ENCODE measurements around the gene STRIP2.
"Not testable (repeated sequence)": the region's sequence is repeated elsewhere in the genome, so short reads cannot be mapped to it uniquely, and the experiment has no call there.

Gene STRIP2

GRCh38 chr7:129468087-129468486 lies 33.9 kb downstream of the STRIP2 start:
- in situ Hi-C loops (cut with HindIII; ENCODE audit: low pct_ligation_motif_present, low sequenced_read_pairs), result no loop called here
- Histone ChIP-seq H3K27ac (no peak overlapping the region), H3K4me3 (ENCODE audit: low read depth, low read length) (no peak overlapping the region), H3K36me3 (replicated peaks) (no peaks in the 10 kb centered on the region), H3K27me3 (replicated peaks) (no peaks in the 10 kb centered on the region)
- peak; percentile 23 for DNase-seq
- no peak for TF ChIP-seq CTCF (IDR thresholded peaks at IDR 0.05; ENCODE audit: low read depth, low read length, missing control alignments)

- no peaks in the 10 kb centered on the region for H3K27me3 ChIP-seq (replicated peaks)
- H3K27ac ChIP-seq, result no peak overlapping the region
- H3K4me3 ChIP-seq (ENCODE audit: low read depth, low read length), result no peak overlapping the region
- H3K36me3 ChIP-seq (replicated peaks), result no peaks in the 10 kb centered on the region
- no peak for TF ChIP-seq CTCF (IDR thresholded peaks at IDR 0.05; ENCODE audit: low read depth, low read length, missing control alignments)
- DNase-seq, result no peak
- in situ Hi-C loops (cut with HindIII; ENCODE audit: low pct_ligation_motif_present, low sequenced_read_pairs), result no loop called here
These were observed 34.3 kb downstream of the STRIP2 start for GRCh38 chr7:129468547-129468946.

GRCh38 chr7:129469930-129470329 lies 35.7 kb downstream of the STRIP2 start:
- Histone ChIP-seq H3K4me3 (ENCODE audit: low read depth, low read length) (no peak overlapping the region), H3K27ac (no peak overlapping the region), H3K27me3 (replicated peaks) (no peaks in the 10 kb centered on the region), H3K36me3 (replicated peaks) (no peaks in the 10 kb centered on the region)
- DNase-seq, result no peak
- in situ Hi-C loops (cut with HindIII; ENCODE audit: low pct_ligation_motif_present, low sequenced_read_pairs), result no loop called here
- no peak for TF ChIP-seq CTCF (IDR thresholded peaks at IDR 0.05; ENCODE audit: low read depth, low read length, missing control alignments)

GRCh38 chr7:129470411-129470810 lies 36.2 kb downstream of the STRIP2 start:
- Histone ChIP-seq H3K27me3 (replicated peaks) (no peaks in the 10 kb centered on the region), H3K27ac (no peak overlapping the region), H3K4me3 (ENCODE audit: low read depth, low read length) (no peak overlapping the region), H3K36me3 (replicated peaks) (no peaks in the 10 kb centered on the region)
- TF ChIP-seq CTCF (IDR thresholded peaks at IDR 0.05; ENCODE audit: low read depth, low read length, missing control alignments), result no peak
- in situ Hi-C loops (cut with HindIII; ENCODE audit: low pct_ligation_motif_present, low sequenced_read_pairs), result no loop called here
- no peak for DNase-seq

GRCh38 chr7:129471402-129471827 lies 37.2 kb downstream of the STRIP2 start:
- Histone ChIP-seq H3K36me3 (replicated peaks) (no peaks in the 10 kb centered on the region), H3K27me3 (replicated peaks) (no peaks in the 10 kb centered on the region), H3K4me3 (ENCODE audit: low read depth, low read length) (no peak overlapping the region), H3K27ac (no peak overlapping the region)
- no peak for DNase-seq
- TF ChIP-seq CTCF (IDR thresholded peaks at IDR 0.05; ENCODE audit: low read depth, low read length, missing control alignments), result no peak
- in situ Hi-C loops (cut with HindIII; ENCODE audit: low pct_ligation_motif_present, low sequenced_read_pairs), result no loop called here

GRCh38 chr7:129475931-129476330 lies 41.7 kb downstream of the STRIP2 start:
- H3K4me3 ChIP-seq (ENCODE audit: low read depth, low read length); H3K36me3 ChIP-seq (replicated peaks); H3K27me3 ChIP-seq (replicated peaks); H3K27ac ChIP-seq; DNase-seq; in situ Hi-C loops (cut with HindIII; ENCODE audit: low pct_ligation_motif_present, low sequenced_read_pairs): not testable (repeated sequence)

- H3K27me3 ChIP-seq (replicated peaks); H3K27ac ChIP-seq; H3K36me3 ChIP-seq (replicated peaks); DNase-seq; H3K4me3 ChIP-seq (ENCODE audit: low read depth, low read length); in situ Hi-C loops (cut with HindIII; ENCODE audit: low pct_ligation_motif_present, low sequenced_read_pairs): not testable (repeated sequence)
These were observed 42.2 kb downstream of the STRIP2 start for GRCh38 chr7:129476398-129476797.

Measured in brain microvascular endothelial cell (primary cell).